Erythroblast (primary cell): ENCODE measurements around the gene STARD6.
"Not testable (repeated sequence)": the region's sequence is repeated elsewhere in the genome, so short reads cannot be mapped to it uniquely, and the experiment has no call there.

Experiments used
- DNase-seq, 2 experiments: peaks; one replicate each; lab custom pipeline; 2025; lab: John Stamatoyannopoulos, UW
- GATA1 ChIP-seq: IDR thresholded peaks from 2 replicates; pipeline ENCODE4 v1.6.1; 2011; ENCODE audit warnings: low read depth, mild to moderate bottlenecking, control low read depth, low read length, moderate library complexity
- POLR2A ChIP-seq: IDR thresholded peaks from 2 replicates; pipeline ENCODE4 v1.6.1; 2011; ENCODE audit warnings: mild to moderate bottlenecking, low read length

Gene STARD6

DNA sequence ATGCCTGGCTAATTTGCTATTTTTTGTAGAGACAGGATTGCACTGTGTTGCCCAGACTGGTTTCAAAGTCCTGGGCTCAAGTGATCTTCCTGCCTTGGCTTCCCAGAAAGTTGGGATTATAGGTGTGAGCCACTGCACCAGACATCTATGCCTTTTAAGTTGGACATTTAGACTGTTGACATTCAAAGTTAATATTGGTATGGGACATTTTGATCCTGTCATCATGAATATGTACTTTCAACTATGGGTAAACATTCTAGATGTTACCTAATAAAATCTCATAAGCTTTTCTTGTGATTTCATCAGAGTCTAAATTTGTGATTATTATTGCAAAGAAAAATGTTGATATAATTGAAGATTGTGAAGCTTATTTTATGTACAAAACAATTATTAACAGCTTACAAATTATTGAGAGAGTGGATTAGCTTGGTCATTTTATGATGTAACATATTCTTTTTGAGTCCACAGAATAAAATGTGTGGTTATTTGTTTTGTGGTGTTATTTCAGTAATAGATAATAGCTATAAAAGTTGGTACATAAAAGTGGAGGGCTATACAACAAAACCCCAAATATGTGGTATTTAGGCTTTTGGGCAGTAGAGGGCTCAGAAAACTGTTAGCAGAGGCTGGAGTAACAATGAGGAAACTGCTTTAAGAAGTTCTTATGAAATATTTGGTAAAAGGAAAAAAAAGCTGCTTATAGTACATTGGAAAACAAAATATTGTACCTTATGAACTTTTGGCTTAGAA lies 41.4 kb downstream of the STARD6 start:
- DNase-seq, result no peak
- no peak for TF ChIP-seq GATA1
- no peak for TF ChIP-seq POLR2A

DNA sequence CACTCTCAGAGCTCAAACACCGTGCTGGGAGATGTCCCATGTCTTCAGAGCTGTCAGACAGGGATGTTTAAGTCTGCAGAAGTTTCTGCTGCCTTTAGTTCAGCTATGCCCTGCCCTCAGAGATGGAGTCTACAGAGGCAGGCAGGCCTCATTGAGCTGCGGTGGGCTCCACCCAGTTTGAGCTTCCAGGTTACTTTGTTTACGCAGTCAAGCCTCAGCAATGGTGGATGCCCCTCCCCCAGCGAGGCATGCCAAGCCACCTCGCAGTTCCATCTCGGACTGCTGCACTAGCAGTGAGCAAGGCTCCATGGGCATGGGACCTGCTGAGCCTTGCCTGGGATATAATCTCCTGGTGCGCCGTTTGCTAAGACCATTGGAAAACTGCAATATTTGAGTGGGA lies 48.1 kb downstream of the STARD6 start:
- DNase-seq, result not testable (repeated sequence)

DNA sequence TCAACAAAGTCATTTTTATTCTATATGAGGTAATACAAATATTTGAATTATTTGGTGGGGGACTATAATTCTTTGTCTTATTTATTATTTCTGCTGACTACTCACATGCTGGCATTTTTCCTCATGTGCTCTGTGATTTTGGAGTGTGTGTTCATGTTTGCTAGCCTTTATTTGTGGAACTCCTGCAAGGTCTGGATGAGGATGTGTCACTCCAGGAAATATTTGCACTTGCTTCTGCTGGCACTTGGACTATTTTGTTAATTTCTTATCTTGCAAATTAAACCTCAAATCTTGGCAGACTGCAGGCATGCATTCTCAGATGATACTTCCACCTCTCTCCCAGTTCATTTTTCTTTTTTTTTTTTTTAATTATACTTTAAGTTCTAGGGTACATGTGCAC lies 54.2 kb downstream of the STARD6 start:
- TF ChIP-seq POLR2A, result no peak
- TF ChIP-seq GATA1, result no peak

DNA sequence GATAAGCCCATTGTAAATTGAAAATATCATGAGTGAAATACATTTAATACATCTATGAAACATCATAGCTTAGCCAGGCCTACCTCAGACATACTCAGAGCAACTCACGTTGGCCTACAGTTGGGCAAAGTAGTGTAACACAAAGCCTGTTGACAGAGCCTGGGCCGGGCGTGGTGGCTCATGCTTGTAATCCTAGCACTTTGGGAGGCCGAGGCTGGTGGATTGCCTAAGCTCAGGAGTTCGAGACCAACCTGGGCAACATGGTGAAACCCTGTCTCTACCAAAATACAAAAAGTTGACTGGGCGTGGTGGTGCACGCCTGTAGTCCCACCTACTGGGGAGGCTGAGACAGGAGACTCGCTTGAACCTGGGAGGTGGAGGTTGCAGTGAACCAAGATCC lies 58.7 kb downstream of the STARD6 start:
- not testable (repeated sequence) for DNase-seq

More for the DNA sequence above, 54.2 kb downstream of the STARD6 start:
- DNase-seq, result no peak

DNA sequence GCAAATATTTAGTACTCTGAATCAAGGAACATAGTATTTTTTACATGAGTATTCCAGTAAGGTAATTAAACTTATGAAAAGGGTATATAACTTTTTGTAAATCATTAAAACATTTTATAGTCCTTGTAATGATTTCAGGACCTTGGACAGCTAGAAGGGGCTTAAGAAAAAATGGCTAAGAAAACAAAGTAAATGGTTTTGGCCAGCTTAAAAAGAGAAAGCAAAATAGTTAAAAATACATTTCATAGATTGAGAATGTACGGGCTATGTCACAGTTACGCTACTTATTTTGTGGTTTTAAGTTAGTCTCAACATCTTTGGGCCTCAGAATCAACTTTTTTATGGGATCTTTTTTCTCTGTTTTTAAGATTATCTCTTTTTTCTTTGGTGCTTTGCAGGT lies 61.6 kb downstream of the STARD6 start:
- DNase-seq, result peak; percentile 10 to 12
- TF ChIP-seq GATA1 (no peak), POLR2A (no peak)

DNA sequence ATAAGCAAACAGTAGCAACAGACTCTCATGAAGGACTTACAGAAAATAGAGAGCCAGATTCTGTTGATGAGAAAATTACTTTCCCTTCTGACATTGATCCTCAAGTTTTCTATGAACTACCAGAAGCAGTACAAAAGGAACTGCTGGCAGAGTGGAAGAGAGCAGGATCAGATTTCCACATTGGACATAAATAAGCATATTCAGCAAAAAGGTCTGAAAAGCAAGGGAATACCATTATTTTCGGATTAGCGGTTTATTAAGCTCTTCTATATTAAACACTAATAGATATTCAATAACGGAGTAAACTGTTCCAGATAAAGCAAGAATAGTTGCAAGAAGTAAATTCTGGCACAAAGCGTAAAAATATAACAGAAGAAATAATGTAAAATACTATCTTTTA lies 63.4 kb downstream of the STARD6 start:
- TF ChIP-seq GATA1 (no peak), POLR2A (no peak)
- DNase-seq, result no peak

DNA sequence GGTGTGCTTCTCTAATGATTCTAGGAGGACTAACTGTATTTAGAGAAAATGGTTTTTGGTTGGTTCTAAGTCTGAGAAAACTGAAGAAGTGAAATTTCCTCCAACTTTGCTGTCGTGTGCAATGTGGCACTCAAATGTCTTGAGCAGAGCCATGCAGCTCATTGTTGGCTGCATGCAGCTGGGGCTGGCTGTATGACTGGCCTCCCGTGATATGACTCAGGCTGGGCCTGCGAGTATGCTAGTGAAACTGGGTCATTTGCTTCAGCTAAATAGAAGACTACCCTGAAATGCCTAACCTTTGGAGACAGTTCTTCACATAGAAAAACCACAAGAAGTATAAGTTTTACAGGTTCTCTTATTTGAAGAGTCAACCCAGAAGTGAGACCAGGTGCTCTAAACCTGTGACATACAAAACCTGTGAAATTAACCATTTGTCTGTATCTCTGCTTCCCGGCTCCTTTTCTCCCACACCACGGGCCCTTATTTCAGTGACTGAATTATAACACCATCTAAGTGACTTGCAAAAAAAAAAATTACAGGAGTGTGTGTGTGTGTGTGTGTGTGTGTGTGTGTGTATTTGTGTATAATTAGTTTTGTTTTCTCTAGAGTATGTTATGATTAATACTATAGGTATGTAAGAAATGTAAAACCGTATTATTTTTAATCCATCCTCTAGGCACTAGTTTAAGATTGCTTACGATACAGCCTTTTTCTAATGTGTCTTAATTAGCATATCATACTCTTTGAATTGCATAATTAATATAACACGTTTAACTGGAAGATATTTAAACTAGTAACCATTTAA lies 72.5 kb downstream of the STARD6 start:
- TF ChIP-seq POLR2A, result no peak
- no peak for TF ChIP-seq GATA1
- no peak for DNase-seq

GRCh38 chr18:54284535-54284934 lies 73.1 kb downstream of the STARD6 start:
- no peak for DNase-seq
- TF ChIP-seq POLR2A (no peak), GATA1 (no peak)

DNA sequence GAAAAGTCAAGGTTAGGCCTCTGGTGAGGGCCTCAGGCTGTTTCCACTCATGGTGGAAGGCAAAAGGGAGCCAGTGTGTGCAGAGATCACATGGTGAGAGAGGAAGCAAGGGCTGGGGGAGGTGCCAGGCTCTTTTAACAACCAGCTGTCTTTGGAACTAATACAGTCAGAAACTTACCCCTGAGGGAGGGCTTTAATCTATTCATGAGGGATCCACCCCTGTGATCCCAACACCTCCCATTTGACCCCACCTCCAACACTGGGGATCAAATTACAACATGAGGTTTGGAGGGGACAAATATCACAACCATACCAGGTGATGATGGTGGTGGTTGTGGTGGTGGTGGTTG lies 77.5 kb downstream of the STARD6 start:
- TF ChIP-seq GATA1 (no peak), POLR2A (no peak)
- no peak for DNase-seq

DNA sequence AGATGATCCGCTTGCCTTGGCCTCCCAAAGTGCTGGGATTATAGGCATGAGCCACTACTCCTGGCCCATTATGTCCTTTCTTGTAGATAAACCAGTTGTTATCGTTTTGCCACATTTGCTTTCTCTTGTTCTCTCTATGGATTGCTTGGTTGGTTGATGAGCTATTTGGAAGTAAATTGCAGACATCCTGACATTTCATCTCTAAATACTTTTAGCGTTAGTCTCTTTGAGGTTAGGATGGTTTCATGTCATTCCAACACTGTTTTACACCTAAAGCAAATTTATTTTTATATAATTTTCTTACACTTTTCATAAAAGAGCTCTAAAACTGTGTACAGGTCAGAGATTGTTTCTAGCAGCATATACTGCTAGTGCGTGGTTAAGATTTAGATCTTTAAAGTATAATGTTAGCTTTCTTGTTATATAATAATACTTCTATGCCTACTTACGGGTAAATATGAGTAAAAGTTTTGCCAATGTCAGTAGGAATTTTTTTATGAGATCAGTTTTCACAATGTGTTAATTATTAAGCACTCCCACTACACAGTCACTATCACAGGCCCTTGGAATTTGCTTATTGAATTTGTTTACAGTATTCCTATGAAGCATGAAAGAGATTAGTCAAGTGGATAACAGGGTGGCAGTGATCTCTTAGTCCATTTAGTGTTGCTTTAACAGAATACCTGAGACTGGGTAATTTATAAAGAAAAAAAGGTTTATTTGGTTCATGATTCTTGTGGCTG lies 78.0 kb downstream of the STARD6 start:
- TF ChIP-seq POLR2A, result no peak
- TF ChIP-seq GATA1, result no peak
- DNase-seq, result no peak

DNA sequence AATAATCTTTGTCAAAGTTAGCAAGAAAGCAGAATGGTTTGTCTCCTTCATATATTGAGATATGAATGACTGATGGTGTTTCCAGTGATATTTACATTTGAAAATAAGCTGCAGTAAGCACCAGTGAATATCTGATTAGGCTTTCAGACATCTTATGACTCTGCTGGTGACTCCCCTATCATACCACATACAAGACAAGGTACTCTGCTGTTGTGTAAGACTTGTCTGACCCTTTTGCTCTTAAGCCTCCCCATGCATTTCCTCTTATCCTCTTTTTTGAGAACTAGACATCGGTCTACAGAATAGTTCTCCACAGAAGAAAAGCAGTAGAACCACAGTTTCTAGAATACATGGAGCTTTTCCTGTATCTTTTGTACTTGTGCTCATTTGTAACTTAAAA lies 79.0 kb downstream of the STARD6 start:
- TF ChIP-seq GATA1 (no peak), POLR2A (no peak)
- no peak for DNase-seq

DNA sequence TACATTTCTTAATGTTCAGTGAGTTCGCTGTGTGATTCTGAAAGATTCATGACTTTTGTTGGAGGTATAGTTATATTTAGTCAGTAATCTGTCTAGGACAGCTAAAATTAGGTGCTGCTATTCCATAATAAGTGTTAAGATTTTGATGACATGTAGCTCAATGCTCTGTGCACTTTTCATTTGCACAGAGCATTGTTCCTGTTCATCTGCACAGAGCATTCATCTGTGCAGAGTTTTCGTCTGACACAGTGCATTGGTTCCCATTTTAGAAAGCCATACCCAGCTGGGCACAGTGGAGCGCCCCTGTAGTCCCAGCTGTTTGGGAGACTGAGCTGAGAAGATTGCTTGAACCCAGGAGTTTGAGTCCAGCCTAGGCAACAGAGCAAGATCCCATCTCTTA lies 79.8 kb downstream of the STARD6 start:
- TF ChIP-seq GATA1, result no peak
- TF ChIP-seq POLR2A, result no peak

More for the DNA sequence above, 79.8 kb downstream of the STARD6 start:
- no peak for DNase-seq
